Neural crest cell (in vitro differentiated cells): ENCODE data around the gene ABCF2. TPM values are rescaled to one million over a fixed set of nuclear protein-coding genes. Genes with fewer than 3 reads are reported as not detected.

ENCODE experiments used
- DNase-seq: peaks from one replicate; pipeline ENCODE4 v3.0.0; 2021; ENCODE audit warnings: low read depth, mixed read lengths, low spot score
- H3K27ac Mint-ChIP-seq: one replicate; pipeline ENCODE4 v1.8.0; 2021; ENCODE audit warnings: mild to moderate bottlenecking, mixed read lengths; ENCODE audit not compliant: unreplicated experiment
- H3K27me3 Mint-ChIP-seq: 2 replicates; pipeline ENCODE4 v1.8.0; 2021; ENCODE audit warnings: low read depth, mild to moderate bottlenecking, mixed read lengths
- H3K36me3 Mint-ChIP-seq: 2 replicates; pipeline ENCODE4 v1.8.0; 2021; ENCODE audit warnings: low read depth, mild to moderate bottlenecking, mixed read lengths
- H3K4me1 Mint-ChIP-seq: 2 replicates; pipeline ENCODE4 v1.8.0; 2021; ENCODE audit warnings: mixed read lengths
- H3K4me3 Mint-ChIP-seq: one replicate; pipeline ENCODE4 v1.8.0; 2021; ENCODE audit warnings: mild to moderate bottlenecking, mixed read lengths
- H3K9me3 Mint-ChIP-seq: 2 replicates; pipeline ENCODE4 v1.8.0; 2021; ENCODE audit warnings: mixed read lengths
- CTCF ChIP-seq: fragments of 200-600 bp; sonication (generic); conservative IDR thresholded peaks from 2 replicates; pipeline ENCODE4 v1.5.0; 2021; ENCODE audit warnings: antibody characterized with exemption, mild to moderate bottlenecking
- total RNA-seq: library from RNA; stranded (reverse); gene quantifications from 2 replicates; pipeline ENCODE4 v1.2.1, GENCODE V29; 2021

The ABCF2 gene
- total RNA-seq, 1 donor from 2014 or later: 68.2 TPM

- Mint-ChIP-seq H3K27ac (peak overlapping the region; percentile 67), H3K4me3 (peak overlapping the region; percentile 94), H3K27me3 (peaks cover 9% of the 10 kb centered on the region), H3K4me1 (peaks cover 69% of the 10 kb centered on the region), H3K36me3 (no peaks in the 10 kb centered on the region), H3K9me3 (no peaks in the 10 kb centered on the region)
- DNase-seq: no peak
- TF ChIP-seq CTCF: no peak
Measured at GRCh38 chr7:151246102-151246850, 19.3 kb upstream of the ABCF2 start.

GRCh38 chr7:151245360-151246101 lies 18.5 kb upstream of the ABCF2 start:
- Mint-ChIP-seq H3K27me3 (peaks cover 9% of the 10 kb centered on the region), H3K36me3 (no peaks in the 10 kb centered on the region), H3K27ac (no peak overlapping the region), H3K4me3 (peak overlapping the region; percentile 94), H3K4me1 (peaks cover 61% of the 10 kb centered on the region), H3K9me3 (no peaks in the 10 kb centered on the region)
- DNase-seq: peak; percentile 59
- TF ChIP-seq CTCF: peak; percentile 75

- Mint-ChIP-seq H3K27ac (no peak overlapping the region), H3K4me1 (peaks cover 56% of the 10 kb centered on the region), H3K9me3 (no peaks in the 10 kb centered on the region), H3K36me3 (no peaks in the 10 kb centered on the region), H3K27me3 (peaks cover 9% of the 10 kb centered on the region), H3K4me3 (peak overlapping the region; percentile 75)
- no peak for TF ChIP-seq CTCF
- no peak for DNase-seq
Measured at GRCh38 chr7:151244841-151245346, 17.9 kb upstream of the ABCF2 start.

GRCh38 chr7:151244196-151244840 lies 17.3 kb upstream of the ABCF2 start:
- Mint-ChIP-seq H3K36me3 (no peaks in the 10 kb centered on the region), H3K4me1 (peaks cover 52% of the 10 kb centered on the region), H3K4me3 (peak overlapping the region; percentile 75), H3K27ac (no peak overlapping the region), H3K27me3 (peaks cover 8% of the 10 kb centered on the region), H3K9me3 (no peaks in the 10 kb centered on the region)
- peak; percentile 63 for DNase-seq
- peak; percentile 84 for TF ChIP-seq CTCF

- Mint-ChIP-seq H3K36me3 (no peaks in the 10 kb centered on the region), H3K4me1 (peaks cover 49% of the 10 kb centered on the region), H3K9me3 (no peaks in the 10 kb centered on the region), H3K27me3 (peaks cover 7% of the 10 kb centered on the region), H3K27ac (peak overlapping the region; percentile 57), H3K4me3 (peak overlapping the region; percentile 75)
- no peak for TF ChIP-seq CTCF
- DNase-seq: no peak
Measured at GRCh38 chr7:151243408-151244195, 16.6 kb upstream of the ABCF2 start.
